Neural cell (in vitro differentiated cells): ENCODE measurements around the gene RPL37.

ENCODE experiments used
- EP300 ChIP-seq: fragments of 450-650 bp; conservative IDR thresholded peaks from 2 replicates; pipeline ENCODE4 v1.6.1; 2014; ENCODE audit warnings: antibody characterized with exemption, mild to moderate bottlenecking, moderate library complexity; ENCODE audit not compliant: poor library complexity, severe bottlenecking
- EZH2 ChIP-seq: fragments of 200-600, 300-800 bp; shearing (Covaris generic), sonication (generic); IDR thresholded peaks from 2 replicates; pipeline ENCODE4 v1.6.1; 2014; ENCODE audit warnings: antibody characterized with exemption, low read length, borderline replicate concordance, mild to moderate bottlenecking; ENCODE audit not compliant: insufficient read depth, poor library complexity, severe bottlenecking
- RAD21 ChIP-seq: fragments of 450-650 bp; conservative IDR thresholded peaks from 2 replicates; pipeline ENCODE4 v1.6.1; 2014; ENCODE audit warnings: antibody characterized with exemption, mild to moderate bottlenecking, moderate library complexity
- TAF1 ChIP-seq: IDR thresholded peaks from 2 replicates; pipeline ENCODE4 v1.6.1; 2012; ENCODE audit warnings: low read depth
- TF ChIP-seq, protein P1 (sequence below): fragments of 450-650 bp; IDR thresholded peaks from 2 replicates; pipeline ENCODE4 v1.5.1; 2014; ENCODE audit warnings: antibody characterized with exemption, mild to moderate bottlenecking, moderate library complexity; ENCODE audit not compliant: poor library complexity, severe bottlenecking

DNA sequence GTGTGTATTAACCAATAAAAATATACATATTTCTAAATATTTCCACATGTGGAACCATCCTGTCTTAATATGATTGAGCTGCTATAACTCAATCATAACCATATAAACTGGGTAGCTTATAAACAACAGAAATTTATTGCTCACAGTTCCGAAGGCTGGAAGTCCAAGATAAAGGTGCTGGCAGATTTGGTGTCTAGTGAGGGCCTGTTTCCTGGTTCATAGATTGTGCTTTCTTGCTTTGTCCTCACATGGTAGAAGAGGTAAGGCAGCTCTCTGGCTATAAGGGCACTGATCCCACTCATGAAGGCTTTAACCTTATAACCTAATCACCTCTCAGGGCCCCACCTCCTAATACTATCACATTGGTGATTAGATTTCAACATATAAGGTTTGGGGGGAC is 22.9 kb downstream of the RPL37 start:
- no peak for TF ChIP-seq RAD21
- no peak for TF ChIP-seq EZH2
- TF ChIP-seq, protein P1, sequence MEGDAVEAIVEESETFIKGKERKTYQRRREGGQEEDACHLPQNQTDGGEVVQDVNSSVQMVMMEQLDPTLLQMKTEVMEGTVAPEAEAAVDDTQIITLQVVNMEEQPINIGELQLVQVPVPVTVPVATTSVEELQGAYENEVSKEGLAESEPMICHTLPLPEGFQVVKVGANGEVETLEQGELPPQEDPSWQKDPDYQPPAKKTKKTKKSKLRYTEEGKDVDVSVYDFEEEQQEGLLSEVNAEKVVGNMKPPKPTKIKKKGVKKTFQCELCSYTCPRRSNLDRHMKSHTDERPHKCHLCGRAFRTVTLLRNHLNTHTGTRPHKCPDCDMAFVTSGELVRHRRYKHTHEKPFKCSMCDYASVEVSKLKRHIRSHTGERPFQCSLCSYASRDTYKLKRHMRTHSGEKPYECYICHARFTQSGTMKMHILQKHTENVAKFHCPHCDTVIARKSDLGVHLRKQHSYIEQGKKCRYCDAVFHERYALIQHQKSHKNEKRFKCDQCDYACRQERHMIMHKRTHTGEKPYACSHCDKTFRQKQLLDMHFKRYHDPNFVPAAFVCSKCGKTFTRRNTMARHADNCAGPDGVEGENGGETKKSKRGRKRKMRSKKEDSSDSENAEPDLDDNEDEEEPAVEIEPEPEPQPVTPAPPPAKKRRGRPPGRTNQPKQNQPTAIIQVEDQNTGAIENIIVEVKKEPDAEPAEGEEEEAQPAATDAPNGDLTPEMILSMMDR: no peak
- TF ChIP-seq EP300: no peak
- no peak for TF ChIP-seq TAF1
